CD4-positive, alpha-beta T cell treated with Interleukin-1 beta for 1 hour (primary cell): Measurements from ENCODE around the gene PRPF4.
A peak's percentile ranks its signal among the peaks of the same experiment; 100 is the strongest.
"Not testable (repeated sequence)": the region's sequence is repeated elsewhere in the genome, so short reads cannot be mapped to it uniquely, and the experiment has no call there.

Experiments used
- DNase-seq, 2 donors: peaks; one replicate each; pipeline ENCODE4 v3.0.0-alpha.2; 2020 to 2022

Gene PRPF4

DNA sequence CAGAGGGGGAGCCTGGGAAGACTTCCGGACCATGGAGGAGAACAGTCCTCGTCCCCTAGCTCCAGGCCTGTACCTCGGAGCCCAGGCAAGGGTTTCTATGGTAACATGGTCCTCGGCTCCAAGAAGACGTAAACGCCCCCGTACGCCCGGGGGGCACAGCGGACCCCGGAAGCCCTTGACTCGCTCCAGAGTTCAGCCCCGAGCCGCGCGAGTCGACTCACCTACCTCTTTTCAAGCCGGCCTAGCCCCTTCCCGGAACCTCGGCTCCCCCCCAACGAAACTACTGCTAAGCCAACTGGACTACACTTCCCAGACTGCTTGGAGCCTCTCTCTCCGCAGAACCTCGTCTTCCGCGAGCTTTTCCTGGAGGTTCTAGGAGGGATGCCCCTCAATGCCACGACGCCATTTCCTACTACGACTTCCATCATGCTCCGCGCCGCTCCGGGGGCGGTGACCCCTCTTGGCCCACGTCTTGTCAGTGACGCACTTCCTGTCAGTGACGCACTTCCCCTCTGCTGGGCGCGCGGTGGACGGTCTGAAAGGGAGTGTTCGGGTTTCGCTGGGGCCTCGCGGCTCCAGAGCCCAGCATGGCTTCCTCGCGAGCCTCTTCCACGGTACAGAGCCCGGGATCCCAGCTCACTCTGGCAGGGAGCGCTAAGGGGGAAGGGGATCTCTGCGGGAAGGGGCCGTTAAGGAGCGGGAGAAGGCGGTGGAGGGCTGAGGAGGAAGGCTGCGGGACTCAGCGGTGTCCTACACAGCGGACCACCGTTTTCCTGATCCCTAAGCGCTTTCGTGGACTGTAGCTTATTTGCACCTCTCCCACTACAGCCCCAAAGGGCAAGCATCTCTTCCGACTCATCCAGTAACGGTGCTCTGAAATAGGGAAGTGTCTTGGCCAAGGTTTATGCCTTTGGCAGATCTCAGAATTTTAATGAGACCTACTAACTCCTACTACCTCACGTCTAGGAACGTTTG, at the start of gene PRPF4, which contains the start of gene CDC26:
Gene PRPF4, plus strand, starts transcription at position 502 of the 975 bp plus-strand sequence. Its CDS starts 86 bp downstream, at position 588.
Gene CDC26, minus strand, starts transcription at position 416 of the 975 bp plus-strand sequence. CDS start 3,065 bp downstream, outside the sequence.
- DNase-seq, result peak; percentile 95 to 96

DNA sequence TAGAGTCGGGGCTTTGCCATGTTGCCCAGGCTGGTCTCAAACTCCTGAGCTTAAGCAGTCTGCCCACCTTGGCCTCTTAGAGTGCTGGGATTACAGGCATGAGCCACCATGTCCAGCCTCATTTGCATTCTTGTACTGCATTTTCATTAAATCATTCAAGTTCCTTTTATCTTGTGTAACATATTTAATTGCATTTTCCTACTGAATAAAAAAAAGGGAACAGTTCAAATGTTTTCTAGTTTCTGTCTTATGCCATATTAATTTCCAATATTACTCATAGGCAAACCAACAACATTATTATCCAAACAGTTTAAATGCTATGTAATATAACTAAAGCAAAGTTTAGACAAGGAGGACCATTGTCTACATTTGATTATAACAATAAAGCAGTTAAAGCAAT, 48.0 kb upstream of the PRPF4 start:
- no peak for DNase-seq

DNA sequence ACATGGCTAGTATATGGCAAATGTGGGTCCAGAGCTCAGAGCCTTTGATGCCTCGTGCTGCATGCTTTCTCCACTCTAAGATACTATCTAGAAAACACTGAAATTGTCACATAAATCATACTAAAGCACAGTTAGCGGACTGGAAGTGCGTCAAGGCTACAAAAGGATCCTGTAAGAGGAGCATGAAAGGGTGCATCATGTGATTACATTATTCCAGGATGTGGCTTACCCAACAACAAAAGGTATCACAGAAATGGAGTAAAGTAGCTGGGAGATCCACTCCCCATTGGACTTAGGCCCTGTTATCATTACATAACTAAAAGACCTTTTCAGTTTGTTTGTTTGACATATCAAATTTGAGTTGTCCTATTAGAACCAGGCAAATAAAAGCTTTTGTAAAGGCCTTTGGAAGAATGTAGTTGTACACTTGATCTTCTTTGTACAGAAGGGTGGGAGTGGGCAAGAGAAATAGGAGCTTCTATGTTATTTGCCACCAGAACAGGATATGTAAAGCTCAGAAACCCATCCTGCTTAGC, 47.3 kb upstream of the PRPF4 start:
- no peak for DNase-seq

- DNase-seq, result no peak
These were observed 43.8 kb upstream of the PRPF4 start for GRCh38 chr9:113231701-113232100.

DNA sequence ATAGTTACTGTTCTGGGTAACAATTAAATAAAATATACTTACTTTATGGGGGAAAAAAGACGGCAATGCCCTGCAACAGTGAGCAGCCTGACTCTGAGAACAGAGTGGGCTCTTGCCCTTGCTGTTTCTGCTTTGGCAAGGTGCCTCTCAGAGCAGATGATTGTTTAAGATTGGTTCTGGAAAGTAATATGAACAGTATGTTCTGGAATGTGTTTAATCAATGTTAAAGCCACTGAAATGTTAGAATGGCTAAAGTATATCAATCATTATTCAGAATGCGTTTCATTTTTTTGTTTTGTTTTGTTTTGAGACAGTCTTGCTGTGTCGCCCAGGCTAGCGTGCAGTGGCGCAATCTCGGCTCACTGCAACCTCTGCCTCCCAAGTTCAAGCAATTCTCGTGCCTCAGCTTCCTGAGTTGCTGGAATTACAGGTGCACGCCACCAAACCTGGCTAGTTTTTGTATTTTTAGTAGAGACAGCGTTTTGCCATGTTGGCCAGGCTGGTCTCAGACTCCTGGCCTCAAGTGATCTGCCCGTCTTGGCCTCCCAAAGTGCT, 39.7 kb upstream of the PRPF4 start:
- DNase-seq, result not testable (repeated sequence)

GRCh38 chr9:113237026-113237425, 38.4 kb upstream of the PRPF4 start:
- DNase-seq, result no peak

DNA sequence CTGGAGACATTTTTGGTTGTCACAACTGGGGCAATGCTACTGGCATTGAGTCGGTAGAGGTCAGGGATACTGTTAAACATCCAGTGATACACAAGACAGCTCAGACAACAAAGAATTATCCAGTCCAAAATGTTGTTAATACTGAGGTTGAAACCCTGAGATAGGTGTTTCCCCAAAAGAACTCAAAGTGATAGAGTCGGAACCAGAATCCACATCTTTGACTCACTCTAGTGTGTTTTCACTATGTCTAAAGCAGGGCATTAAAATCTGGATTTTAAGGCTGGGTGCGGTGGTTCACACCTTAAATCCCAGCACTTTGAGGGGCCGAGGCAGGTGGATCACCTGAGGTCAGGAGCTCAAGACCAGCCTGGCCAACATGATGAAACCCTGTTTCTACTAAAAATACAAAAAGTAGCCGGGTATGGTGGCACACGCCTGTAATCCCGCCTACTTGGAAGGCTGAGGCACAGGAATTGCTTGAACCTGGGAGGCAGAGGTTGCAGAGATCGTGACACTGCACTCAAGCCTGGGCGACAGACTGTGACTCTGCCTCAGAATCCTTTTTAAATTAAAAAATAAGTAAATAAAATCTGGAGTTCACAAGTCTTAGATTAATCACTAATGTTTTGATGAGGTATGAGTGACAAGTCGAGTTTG, 37.1 kb upstream of the PRPF4 start:
- DNase-seq, result no peak

GRCh38 chr9:113238859-113239232, 36.6 kb upstream of the PRPF4 start:
- DNase-seq, result no peak

- DNase-seq, result no peak
These were observed 34.3 kb upstream of the PRPF4 start for GRCh38 chr9:113241161-113241560.

GRCh38 chr9:113244556-113244955, 30.9 kb upstream of the PRPF4 start:
- no peak for DNase-seq

- no peak for DNase-seq
These were observed 29.6 kb upstream of the PRPF4 start for GRCh38 chr9:113245894-113246293.

DNA sequence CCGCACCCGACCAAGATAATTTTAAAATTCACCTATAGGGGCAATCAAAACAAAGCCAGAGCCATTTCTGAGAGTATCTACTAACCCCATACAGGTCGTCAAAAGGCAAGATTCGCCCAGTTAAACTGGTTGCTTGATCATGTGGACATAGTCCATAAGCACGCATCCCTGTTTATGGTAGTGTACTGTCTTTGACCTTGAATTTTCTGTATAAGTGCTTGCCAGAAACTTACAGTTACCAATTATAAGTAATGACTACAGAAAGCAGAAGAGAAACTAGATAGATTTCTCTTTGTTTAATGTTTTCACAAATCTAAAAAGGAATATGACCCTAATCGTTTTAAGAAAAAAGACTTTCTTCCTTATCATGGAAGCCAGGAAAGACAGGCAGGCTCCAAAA, 28.5 kb upstream of the PRPF4 start:
- no peak for DNase-seq

DNA sequence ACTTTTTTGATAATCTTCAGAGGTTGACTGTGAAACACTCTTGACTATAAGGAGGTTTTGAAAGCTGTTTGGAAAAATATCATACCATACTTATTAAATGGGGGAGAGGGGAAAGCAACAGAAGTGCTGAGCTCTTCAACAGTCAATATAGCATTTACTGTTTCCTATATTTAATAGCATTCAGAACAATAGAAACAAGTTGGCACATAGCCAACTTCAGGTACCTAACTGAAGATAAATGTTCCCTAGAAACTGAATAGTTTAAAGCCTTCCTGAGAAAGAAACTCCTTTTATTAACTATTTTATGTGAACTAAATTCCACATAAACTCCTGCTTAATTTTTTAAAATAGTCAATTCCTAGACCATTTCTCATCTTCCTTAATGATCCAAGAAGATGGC, 27.8 kb upstream of the PRPF4 start:
- no peak for DNase-seq

DNA sequence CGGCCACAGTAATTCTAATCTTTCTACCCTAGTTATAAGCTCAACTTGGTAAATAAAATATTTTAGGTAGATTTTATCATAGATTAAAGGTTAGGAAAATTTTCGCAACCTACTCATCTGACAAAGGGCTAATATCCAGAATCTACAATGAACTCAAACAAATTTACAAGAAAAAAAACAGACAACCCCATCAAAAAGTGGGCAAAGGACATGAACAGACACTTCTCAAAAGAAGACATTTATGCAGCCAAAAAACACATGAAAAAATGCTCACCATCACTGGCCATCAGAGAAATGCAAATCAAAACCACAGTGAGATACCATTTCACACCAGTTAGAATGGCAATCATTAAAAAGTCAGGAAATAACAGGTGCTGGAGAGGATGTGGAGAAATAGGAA, 25.8 kb upstream of the PRPF4 start:
- DNase-seq, result not testable (repeated sequence)

- DNase-seq, result no peak
These were observed 24.7 kb upstream of the PRPF4 start for GRCh38 chr9:113250807-113251206.

- no peak for DNase-seq
These were observed 20.5 kb upstream of the PRPF4 start for GRCh38 chr9:113254991-113255390.

GRCh38 chr9:113255438-113255837, 20.0 kb upstream of the PRPF4 start:
- no peak for DNase-seq

DNA sequence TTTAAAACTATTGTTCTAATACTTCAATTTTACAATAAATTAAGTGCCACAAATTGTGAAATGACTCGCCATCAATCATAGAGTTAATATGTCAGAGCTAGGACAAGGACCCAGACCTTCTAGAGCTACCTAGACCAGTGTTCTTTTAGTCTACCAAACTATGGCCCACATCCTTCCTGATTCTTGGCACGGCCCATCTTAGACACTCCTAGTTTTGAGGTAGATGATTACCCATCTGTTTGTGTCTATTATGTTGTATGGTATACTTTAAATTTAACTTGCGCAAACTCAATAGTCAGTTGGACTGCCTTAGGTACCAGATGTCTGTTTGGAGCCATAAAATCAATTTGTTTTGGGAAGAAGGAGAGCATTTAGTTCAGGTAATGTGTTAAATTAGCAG, 17.6 kb upstream of the PRPF4 start:
- DNase-seq, result no peak

DNA sequence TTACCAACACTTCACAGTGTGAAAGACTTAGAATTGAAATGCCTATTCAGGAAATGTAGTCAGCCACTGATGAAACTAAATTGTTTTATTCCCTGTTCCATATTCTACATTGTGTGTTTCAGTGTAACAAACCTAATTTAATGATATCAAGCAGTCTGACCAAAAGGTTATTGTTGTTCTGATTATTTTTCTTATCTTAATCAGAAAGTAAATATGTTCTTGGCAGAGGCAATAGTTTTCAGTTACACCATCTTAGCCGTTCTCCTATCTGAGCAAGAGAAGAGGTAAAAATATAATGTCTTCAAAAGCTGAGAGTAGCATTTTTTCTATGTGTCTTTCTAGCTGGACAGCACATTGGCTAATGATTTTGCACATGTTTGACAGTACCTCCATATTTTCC, 17.2 kb upstream of the PRPF4 start:
- DNase-seq, result no peak

DNA sequence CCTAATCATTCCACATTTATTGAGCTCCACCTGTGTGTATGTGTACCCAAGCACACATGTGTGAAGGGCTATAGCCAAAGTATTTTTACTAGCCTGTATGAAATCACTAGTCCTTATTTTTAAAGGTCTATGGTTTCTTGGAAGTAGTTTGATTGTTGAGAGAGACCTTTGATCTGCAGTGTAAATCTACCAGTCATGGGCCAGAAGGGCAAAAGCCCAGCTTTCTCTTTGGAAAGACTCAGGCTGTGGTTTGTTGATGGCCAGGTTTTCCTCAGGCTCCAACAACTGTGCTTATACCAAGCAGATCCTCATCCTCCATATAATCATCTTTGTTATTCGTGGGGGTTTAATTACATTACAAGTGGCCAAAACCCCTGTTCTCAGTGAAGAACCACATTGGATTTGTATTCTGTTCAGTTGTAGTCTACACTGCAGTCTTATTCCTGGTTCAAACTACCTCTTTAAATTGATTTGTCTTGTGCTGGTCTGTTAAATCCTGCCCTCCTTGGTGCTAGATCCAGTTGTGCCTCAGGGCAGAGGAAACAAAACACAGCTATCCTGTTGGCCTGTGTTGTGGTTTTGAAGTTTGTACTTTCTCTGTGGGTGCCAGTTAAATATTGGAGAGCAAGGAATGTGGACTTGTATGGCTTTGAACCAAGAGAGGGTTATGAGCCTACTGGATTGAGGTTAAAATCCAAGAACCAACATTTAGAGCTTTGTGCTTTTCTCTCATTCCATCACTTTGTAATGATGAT, 13.4 kb upstream of the PRPF4 start:
- DNase-seq, result no peak

DNA sequence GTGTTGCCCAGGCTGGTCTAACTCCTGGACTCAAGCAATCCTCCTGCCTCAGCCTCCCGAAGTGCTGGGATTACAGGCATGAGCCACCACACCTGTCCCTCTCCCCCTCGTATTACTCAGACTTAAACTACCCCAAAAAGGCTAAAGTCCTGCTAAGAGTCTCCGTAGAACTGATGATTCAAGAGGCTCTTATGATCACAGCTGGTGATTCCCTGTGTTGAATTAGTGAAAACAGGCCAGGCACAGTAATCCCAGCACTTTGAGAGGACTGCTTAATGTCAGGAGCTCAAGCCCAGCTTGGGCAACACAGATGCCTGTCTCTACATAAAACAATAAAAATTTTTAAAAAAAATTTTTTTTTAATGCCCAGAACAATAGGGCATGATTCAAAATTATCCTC, 9.3 kb upstream of the PRPF4 start:
- no peak for DNase-seq

DNA sequence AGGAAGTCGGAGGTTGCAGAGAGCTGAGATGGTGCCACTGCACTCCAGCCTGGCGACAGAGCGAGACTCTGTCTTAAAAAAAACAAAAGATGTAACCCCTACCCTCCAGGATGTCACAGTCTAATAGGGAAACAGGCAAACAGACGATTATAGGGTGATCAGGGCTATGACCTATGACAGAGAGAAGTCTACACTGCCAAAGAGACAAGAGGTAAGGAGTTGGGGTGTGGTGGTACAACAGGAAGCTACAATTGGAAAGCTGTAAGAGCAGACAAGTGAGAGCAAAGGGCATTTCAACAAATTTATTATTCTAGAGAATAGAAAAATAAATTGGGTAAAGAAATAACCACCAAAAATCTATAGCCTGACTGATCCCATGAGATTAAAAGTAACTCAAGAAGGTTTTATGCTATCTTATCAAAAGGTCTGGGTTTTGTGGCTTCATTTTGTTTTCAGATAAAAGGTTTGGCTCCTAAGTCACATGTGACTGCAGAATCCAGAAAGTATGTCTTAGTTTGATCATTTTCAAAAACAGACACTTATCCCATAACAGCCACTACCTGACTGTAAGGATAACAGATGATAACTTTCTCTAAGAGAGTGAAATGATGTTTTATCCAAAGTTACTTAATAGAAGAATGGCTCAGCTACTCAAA, 7.4 kb upstream of the PRPF4 start:
- DNase-seq, result no peak
